ENCODE measurements around the gene PPFIBP2. TPM values are rescaled to one million over a fixed set of nuclear protein-coding genes. Genes with fewer than 3 reads are reported as not detected.

The PPFIBP2 gene
- total RNA-seq, 1 experiment from 2014 or later, result 13.9 TPM

DNA sequence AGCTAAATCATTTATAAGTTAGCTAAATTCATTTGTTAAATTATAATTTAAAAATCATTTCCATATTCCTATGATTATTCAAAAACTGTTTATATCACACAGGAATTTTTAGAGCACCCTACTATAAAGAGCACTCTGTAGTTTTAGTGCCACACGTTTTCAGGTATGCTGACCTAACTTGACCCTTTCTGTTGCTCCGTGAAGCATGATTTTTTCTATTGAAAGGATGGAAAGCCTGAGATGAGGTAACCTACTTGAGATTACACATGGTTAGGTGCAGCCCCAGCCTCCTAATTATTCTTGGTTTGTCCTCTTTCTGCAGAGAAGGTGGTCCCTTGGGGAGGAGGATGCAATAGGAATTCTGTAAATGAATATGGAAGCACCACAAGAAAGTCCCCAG, 72.6 kb downstream of the PPFIBP2 start:
- DNase-seq, result no peak
- CTCF ChIA-PET, result no interaction called here
- no peak for TF ChIP-seq EZH2 (IDR thresholded peaks at IDR 0.05; ENCODE audit: low read depth)
- TF ChIP-seq, protein P1, sequence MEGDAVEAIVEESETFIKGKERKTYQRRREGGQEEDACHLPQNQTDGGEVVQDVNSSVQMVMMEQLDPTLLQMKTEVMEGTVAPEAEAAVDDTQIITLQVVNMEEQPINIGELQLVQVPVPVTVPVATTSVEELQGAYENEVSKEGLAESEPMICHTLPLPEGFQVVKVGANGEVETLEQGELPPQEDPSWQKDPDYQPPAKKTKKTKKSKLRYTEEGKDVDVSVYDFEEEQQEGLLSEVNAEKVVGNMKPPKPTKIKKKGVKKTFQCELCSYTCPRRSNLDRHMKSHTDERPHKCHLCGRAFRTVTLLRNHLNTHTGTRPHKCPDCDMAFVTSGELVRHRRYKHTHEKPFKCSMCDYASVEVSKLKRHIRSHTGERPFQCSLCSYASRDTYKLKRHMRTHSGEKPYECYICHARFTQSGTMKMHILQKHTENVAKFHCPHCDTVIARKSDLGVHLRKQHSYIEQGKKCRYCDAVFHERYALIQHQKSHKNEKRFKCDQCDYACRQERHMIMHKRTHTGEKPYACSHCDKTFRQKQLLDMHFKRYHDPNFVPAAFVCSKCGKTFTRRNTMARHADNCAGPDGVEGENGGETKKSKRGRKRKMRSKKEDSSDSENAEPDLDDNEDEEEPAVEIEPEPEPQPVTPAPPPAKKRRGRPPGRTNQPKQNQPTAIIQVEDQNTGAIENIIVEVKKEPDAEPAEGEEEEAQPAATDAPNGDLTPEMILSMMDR (conservative IDR thresholded peaks at IDR 0.05), result no peak

DNA sequence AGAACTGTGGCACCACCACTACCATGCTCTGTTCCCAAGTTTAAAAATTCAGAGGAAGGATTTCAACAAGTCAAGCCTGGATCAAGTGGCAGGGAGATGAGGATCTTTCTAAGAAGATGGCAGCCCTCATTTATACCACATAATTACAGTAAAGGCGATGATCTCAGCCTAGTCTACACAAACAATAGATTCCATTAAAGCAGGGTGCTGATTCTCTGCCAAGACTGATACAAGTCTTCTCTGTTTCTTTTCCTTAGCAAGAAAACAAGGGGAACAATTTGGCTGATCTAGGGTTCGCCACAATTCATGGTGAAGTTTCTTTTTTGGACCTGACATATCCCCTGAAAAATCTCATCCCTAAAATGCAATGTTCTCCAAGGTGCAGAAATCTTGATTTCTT, 73.9 kb downstream of the PPFIBP2 start:
- Histone ChIP-seq H3K27ac (no peak overlapping the region), H3K9me2 (ENCODE audit: insufficient read depth) (no peaks in the 10 kb centered on the region), H3K4me1 (replicated peaks; ENCODE audit: insufficient read depth) (peaks cover 5% of the 10 kb centered on the region; the same call in 1 of the 2 replicates), H3K79me2 (ENCODE audit: low read depth) (no peaks in the 10 kb centered on the region), H3K9me3 (ENCODE audit: insufficient read depth, low read depth) (no peaks in the 10 kb centered on the region), H2AFZ (no peak overlapping the region), H4K20me1 (ENCODE audit: insufficient read depth) (no peaks in the 10 kb centered on the region), H3K4me2 (no peak overlapping the region), H3K4me3 (no peak overlapping the region), H3F3A (ENCODE audit: insufficient read depth, low read depth) (no peaks in the 10 kb centered on the region), H3K36me3 (ENCODE audit: low read depth) (no peaks in the 10 kb centered on the region), H3K27me3 (ENCODE audit: insufficient read depth, low read depth) (no peaks in the 10 kb centered on the region)
- POLR2A ChIA-PET (ENCODE audit: unreplicated experiment), result no interaction called here
- CTCF ChIA-PET, result no interaction called here
- intact Hi-C loops (cut with micrococcal nuclease; ENCODE audit: unreplicated experiment), result no loop called here
- DNase-seq, result no peak
- TF ChIP-seq, protein P1 (conservative IDR thresholded peaks at IDR 0.05), result no peak
- TF ChIP-seq EZH2 (IDR thresholded peaks at IDR 0.05; ENCODE audit: low read depth), result no peak
- no TSS peak for BruUV-seq (replicated peaks)

More for the DNA sequence above, 72.6 kb downstream of the PPFIBP2 start:
- no peaks in the 10 kb centered on the region for H4K20me1 ChIP-seq (ENCODE audit: insufficient read depth)
- no peak overlapping the region for H3K27ac ChIP-seq
- intact Hi-C loops (cut with micrococcal nuclease; ENCODE audit: unreplicated experiment), result no loop called here
- no peaks in the 10 kb centered on the region for H3K27me3 ChIP-seq (ENCODE audit: insufficient read depth, low read depth)
- BruUV-seq (replicated peaks), result no TSS peak
- no peaks in the 10 kb centered on the region for H3K79me2 ChIP-seq (ENCODE audit: low read depth)
- H3K4me3 ChIP-seq, result no peak overlapping the region
- POLR2A ChIA-PET (ENCODE audit: unreplicated experiment), result no interaction called here
- H2AFZ ChIP-seq, result no peak overlapping the region
- no peaks in the 10 kb centered on the region for H3K9me3 ChIP-seq (ENCODE audit: insufficient read depth, low read depth)
- no peak overlapping the region for H3K4me2 ChIP-seq
- H3K4me1 ChIP-seq (replicated peaks; ENCODE audit: insufficient read depth), result no peaks in the 10 kb centered on the region
- no peaks in the 10 kb centered on the region for H3K9me2 ChIP-seq (ENCODE audit: insufficient read depth)
- H3F3A ChIP-seq (ENCODE audit: insufficient read depth, low read depth), result no peaks in the 10 kb centered on the region
- H3K36me3 ChIP-seq (ENCODE audit: low read depth), result no peaks in the 10 kb centered on the region

DNA sequence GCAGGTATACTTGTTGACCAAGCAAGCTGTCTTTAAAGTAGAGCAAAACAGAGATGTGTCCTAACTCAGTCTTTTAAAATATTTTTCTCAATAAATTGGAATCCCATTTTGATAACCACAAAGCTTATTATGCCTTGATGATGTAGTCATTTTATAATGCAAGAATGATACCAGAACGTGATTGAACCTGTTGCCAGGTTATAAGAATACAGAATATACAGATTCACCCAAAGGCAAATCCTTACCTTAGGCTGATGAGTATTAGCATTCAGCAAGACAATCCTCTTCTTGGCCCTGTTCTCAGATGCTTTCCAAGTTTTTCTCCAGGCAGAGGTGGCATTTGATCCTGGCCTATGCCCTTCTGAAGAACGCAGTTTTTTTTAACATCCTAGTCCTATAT, 76.1 kb downstream of the PPFIBP2 start:
- H3K27ac ChIP-seq, result no peak overlapping the region
- no TSS peak for BruUV-seq (replicated peaks)
- no peaks in the 10 kb centered on the region for H3K9me2 ChIP-seq (ENCODE audit: insufficient read depth)
- ChIA-PET CTCF (no interaction called here), POLR2A (ENCODE audit: unreplicated experiment) (no interaction called here)
- H3K4me2 ChIP-seq, result no peak overlapping the region
- H3F3A ChIP-seq (ENCODE audit: insufficient read depth, low read depth), result no peaks in the 10 kb centered on the region
- H2AFZ ChIP-seq, result no peak overlapping the region
- DNase-seq, result no peak
- no peaks in the 10 kb centered on the region for H3K36me3 ChIP-seq (ENCODE audit: low read depth)
- TF ChIP-seq, protein P1 (conservative IDR thresholded peaks at IDR 0.05), result no peak
- no peak for TF ChIP-seq EZH2 (IDR thresholded peaks at IDR 0.05; ENCODE audit: low read depth)
- H4K20me1 ChIP-seq (ENCODE audit: insufficient read depth), result no peaks in the 10 kb centered on the region
- intact Hi-C loops (cut with micrococcal nuclease; ENCODE audit: unreplicated experiment), result no loop called here
- H3K4me3 ChIP-seq, result no peak overlapping the region
- H3K9me3 ChIP-seq (ENCODE audit: insufficient read depth, low read depth), result no peaks in the 10 kb centered on the region
- no peaks in the 10 kb centered on the region for H3K27me3 ChIP-seq (ENCODE audit: insufficient read depth, low read depth)
- H3K4me1 ChIP-seq (replicated peaks; ENCODE audit: insufficient read depth), result peaks cover 12% of the 10 kb centered on the region
- H3K79me2 ChIP-seq (ENCODE audit: low read depth), result no peaks in the 10 kb centered on the region
